ENCODE measurements around the gene NBEA.

DNA sequence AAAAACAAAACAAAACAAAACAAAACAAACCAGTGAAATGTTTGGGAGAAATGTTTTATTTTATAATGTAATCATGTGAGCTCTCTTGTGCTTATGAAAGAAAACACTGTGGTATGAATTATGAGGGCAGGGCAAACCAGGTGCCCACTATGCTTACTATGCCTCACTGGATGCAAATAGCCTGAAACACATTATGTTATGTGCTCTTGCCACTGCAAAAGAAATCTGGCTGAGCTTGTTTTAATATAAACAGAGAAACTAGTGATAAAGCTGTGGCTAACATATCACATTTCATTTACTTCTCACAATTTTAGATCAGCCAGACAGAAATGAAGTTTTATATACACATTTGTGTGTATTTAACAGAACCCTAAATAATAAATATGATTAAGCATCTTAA, 8.7 kb upstream of the NBEA start:
- TF ChIP-seq, protein P1, sequence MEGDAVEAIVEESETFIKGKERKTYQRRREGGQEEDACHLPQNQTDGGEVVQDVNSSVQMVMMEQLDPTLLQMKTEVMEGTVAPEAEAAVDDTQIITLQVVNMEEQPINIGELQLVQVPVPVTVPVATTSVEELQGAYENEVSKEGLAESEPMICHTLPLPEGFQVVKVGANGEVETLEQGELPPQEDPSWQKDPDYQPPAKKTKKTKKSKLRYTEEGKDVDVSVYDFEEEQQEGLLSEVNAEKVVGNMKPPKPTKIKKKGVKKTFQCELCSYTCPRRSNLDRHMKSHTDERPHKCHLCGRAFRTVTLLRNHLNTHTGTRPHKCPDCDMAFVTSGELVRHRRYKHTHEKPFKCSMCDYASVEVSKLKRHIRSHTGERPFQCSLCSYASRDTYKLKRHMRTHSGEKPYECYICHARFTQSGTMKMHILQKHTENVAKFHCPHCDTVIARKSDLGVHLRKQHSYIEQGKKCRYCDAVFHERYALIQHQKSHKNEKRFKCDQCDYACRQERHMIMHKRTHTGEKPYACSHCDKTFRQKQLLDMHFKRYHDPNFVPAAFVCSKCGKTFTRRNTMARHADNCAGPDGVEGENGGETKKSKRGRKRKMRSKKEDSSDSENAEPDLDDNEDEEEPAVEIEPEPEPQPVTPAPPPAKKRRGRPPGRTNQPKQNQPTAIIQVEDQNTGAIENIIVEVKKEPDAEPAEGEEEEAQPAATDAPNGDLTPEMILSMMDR (IDR thresholded peaks at IDR 0.05) = no peak
- no peak for TF ChIP-seq POLR2A (IDR thresholded peaks at IDR 0.05)
